ENCODE results near the gene ST6GALNAC2.
"Not testable (repeated sequence)": the region's sequence is repeated elsewhere in the genome, so short reads cannot be mapped to it uniquely, and the experiment has no call there.

Gene ST6GALNAC2

GRCh38 chr17:76585649-76586593 is at the start of gene ST6GALNAC2:
TSS of gene ST6GALNAC2 (minus strand) at chr17:76585860. CDS start at chr17:76585808, 52 bp downstream.
- DNase-seq (ENCODE audit: low read depth in 2 of 2): no peak

GRCh38 chr17:76635039-76635438 is 49.4 kb upstream of the ST6GALNAC2 start:
- no peak for DNase-seq (ENCODE audit: low read depth in 2 of 2)

- no peak for DNase-seq (ENCODE audit: low read depth in 2 of 2)
These were observed 48.1 kb upstream of the ST6GALNAC2 start for GRCh38 chr17:76633628-76634328.

- no peak for DNase-seq (ENCODE audit: low read depth in 2 of 2)
These were observed 46.3 kb upstream of the ST6GALNAC2 start for GRCh38 chr17:76631821-76632565.

GRCh38 chr17:76630151-76630550 is 44.5 kb upstream of the ST6GALNAC2 start:
- DNase-seq (ENCODE audit: low read depth in 2 of 2): no peak

- no peak for DNase-seq (ENCODE audit: low read depth in 2 of 2)
These were observed 41.9 kb upstream of the ST6GALNAC2 start for GRCh38 chr17:76627510-76627909.

- DNase-seq (ENCODE audit: low read depth in 2 of 2): no peak
These were observed 40.8 kb upstream of the ST6GALNAC2 start for GRCh38 chr17:76626442-76626841.

- no peak for DNase-seq (ENCODE audit: low read depth in 2 of 2)
These were observed 39.8 kb upstream of the ST6GALNAC2 start for GRCh38 chr17:76625496-76625895.

GRCh38 chr17:76623271-76624146 is 37.8 kb upstream of the ST6GALNAC2 start:
- DNase-seq (ENCODE audit: low read depth in 2 of 2): peak; percentile 54 to 71

- no peak for DNase-seq (ENCODE audit: low read depth in 2 of 2)
These were observed 32.2 kb upstream of the ST6GALNAC2 start for GRCh38 chr17:76617838-76618237.

- DNase-seq (ENCODE audit: low read depth in 2 of 2): no peak
These were observed 29.4 kb upstream of the ST6GALNAC2 start for GRCh38 chr17:76614912-76615617.

- not testable (repeated sequence) for DNase-seq (ENCODE audit: low read depth in 2 of 2)
These were observed 28.6 kb upstream of the ST6GALNAC2 start for GRCh38 chr17:76614064-76614759.

- no peak for DNase-seq (ENCODE audit: low read depth in 2 of 2)
These were observed 27.6 kb upstream of the ST6GALNAC2 start for GRCh38 chr17:76612977-76613851.

- DNase-seq (ENCODE audit: low read depth in 2 of 2): no peak
These were observed 26.8 kb upstream of the ST6GALNAC2 start for GRCh38 chr17:76612465-76612864.

GRCh38 chr17:76611758-76612157 is 26.1 kb upstream of the ST6GALNAC2 start:
- no peak for DNase-seq (ENCODE audit: low read depth in 2 of 2)

- not testable (repeated sequence) for DNase-seq (ENCODE audit: low read depth in 2 of 2)
These were observed 25.6 kb upstream of the ST6GALNAC2 start for GRCh38 chr17:76611080-76611749.

GRCh38 chr17:76606685-76607084 is 21.0 kb upstream of the ST6GALNAC2 start:
- DNase-seq (ENCODE audit: low read depth in 2 of 2): not testable (repeated sequence)

GRCh38 chr17:76601065-76601464 is 15.4 kb upstream of the ST6GALNAC2 start:
- no peak for DNase-seq (ENCODE audit: low read depth in 2 of 2)

All from stimulated activated CD4-positive, alpha-beta T cell treated with anti-CD3 and anti-CD28 coated beads, Interleukin-12 subunit alpha, Interleukin-12 subunit beta, amount 100 ng/mL, for 24 hours (primary cell).